ENCODE measurements around the gene SFI1.
"Not testable (repeated sequence)": the region's sequence is repeated elsewhere in the genome, so short reads cannot be mapped to it uniquely, and the experiment has no call there.

SFI1 gene

DNA sequence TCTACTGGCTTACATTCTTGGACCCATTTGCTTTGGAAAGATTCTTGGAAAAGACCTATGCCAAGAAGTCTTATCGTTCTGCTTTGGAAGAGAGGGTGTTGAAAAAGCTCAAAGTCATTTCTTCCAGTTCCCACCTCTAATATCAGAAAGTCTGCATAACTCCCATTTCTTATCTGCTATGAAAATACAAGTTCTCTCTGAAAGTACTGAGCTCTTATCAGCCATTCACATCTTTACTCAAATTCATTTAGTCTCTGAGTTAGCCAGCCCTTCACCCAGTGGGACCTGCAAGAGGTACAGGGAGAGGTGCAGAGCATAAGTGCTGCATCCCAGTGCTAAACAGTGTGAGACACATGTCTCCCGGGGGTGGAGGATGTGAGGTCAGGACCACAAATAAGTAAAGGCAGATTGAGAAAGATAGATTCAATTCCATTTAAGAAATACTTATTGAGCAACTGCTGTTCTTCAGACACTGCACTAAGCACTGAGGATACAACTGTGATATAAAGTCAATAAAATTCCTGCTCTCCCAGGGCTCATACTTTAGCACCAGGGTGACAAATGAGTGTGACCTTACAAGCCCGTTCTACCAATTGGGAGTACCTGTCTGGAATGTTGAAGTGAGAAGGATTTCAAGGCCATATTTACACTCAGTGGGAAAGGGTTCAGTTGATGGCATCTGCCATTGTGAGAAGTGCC, 89.0 kb downstream of the SFI1 start:
- peak in 1 of 2 donors; percentile 29 for DNase-seq (ENCODE audit: extremely low read depth in 1 of 2, low read depth in 1 of 2)

GRCh38 chr22:31586137-31586920, 90.0 kb downstream of the SFI1 start:
- DNase-seq (ENCODE audit: extremely low read depth in 1 of 2, low read depth in 1 of 2), result no peak

GRCh38 chr22:31588970-31589675, 92.8 kb downstream of the SFI1 start:
- DNase-seq (ENCODE audit: extremely low read depth in 1 of 2, low read depth in 1 of 2), result no peak

DNA sequence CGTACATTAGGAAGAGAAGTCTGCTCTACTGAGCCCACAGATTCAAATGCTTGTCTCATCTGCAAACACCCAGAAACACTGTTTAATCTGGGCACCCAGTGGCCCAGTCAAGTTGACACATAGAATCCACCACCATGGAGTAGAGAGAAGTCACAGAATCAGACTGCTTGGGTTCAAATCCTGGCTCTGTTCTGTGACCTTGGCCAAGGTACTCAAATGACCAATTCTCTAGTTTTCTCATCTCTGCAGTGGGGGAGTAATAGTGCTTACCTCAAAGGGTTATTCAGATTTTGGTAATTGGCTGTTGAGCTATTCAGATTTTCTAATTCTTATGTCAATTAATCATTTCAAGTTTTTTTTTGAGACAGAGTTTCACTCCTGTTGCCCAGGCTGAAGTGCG, 93.8 kb downstream of the SFI1 start:
- DNase-seq (ENCODE audit: extremely low read depth in 1 of 2, low read depth in 1 of 2), result not testable (repeated sequence)

DNA sequence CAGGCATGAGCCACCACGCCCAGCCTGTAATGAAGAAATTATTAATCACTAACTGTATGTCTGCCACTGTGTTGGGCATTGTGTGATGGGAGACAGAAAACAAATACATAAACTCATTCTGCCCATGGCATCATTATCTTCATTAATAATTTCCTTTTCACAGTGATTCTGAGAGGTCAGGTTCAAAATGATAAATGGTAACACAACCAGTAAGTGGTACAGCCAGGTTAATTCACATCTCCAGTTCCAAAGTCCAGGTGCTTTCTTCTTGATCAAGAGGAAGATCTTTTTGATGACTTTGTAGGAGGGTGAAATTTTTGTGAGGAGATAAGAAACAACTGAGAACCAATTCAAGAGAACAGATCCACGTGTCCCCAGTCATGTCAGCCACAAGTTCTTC, 98.9 kb downstream of the SFI1 start:
- DNase-seq (ENCODE audit: extremely low read depth in 1 of 2, low read depth in 1 of 2), result no peak

DNA sequence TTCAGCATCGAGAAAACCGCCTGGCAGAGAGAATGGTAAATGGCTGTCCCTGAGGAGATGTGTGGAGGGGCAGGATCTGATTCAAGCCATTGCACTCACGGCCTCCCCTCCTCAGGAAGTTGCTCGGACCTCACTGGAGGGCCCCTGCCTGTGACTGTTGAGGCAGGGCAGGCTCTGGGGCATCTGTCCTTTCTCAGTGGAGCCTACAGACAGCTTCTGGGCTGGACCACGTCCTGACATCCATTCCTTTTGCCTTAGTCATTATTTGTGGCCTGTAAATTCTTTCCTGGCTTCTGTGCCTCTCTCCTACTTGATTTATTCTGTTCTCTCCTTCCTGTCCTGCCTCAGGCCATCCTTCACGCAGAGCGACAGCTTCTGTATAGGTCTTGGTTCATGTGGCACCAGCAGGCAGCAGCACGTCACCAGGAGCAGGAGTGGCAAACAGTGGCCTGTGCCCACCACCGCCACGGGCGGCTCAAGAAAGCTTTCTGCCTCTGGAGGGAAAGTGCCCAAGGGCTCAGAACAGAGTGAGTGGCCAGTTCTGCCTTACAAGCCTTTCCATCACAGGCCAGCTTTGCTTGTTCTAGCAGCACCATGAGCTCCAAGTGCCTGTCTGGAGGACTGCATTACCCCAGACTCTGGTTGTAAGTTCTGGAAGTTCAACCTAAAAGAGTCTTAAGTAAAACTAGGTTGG, 106.1 kb downstream of the SFI1 start:
- no peak for DNase-seq (ENCODE audit: extremely low read depth in 1 of 2, low read depth in 1 of 2)

DNA sequence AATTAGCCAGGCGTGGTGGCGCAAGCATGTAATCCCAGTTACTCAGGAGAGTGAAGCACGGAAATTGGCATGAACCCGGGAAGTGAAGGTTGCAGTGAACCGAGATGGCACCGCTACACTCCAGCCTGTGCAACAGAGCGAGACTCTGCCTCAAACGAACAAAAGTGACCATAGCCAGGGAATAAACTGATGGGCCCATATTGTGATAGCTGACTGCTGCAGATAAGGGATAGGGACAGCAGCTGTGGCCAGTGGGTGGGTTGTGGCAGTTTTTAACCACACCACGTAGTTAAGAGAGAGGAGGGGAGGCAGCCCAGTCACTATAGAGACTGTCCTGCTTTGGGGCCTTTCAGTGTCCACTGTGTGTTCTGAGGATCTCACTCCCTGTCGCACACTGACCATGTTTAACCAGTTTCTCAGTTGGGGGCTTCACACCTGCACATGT, 106.8 kb downstream of the SFI1 start:
- no peak for DNase-seq (ENCODE audit: extremely low read depth in 1 of 2, low read depth in 1 of 2)

GRCh38 chr22:31603574-31603973, 107.2 kb downstream of the SFI1 start:
- DNase-seq (ENCODE audit: extremely low read depth in 1 of 2, low read depth in 1 of 2), result no peak

- DNase-seq (ENCODE audit: extremely low read depth in 1 of 2, low read depth in 1 of 2), result no peak
Measured at GRCh38 chr22:31604137-31604705, 107.9 kb downstream of the SFI1 start.

DNA sequence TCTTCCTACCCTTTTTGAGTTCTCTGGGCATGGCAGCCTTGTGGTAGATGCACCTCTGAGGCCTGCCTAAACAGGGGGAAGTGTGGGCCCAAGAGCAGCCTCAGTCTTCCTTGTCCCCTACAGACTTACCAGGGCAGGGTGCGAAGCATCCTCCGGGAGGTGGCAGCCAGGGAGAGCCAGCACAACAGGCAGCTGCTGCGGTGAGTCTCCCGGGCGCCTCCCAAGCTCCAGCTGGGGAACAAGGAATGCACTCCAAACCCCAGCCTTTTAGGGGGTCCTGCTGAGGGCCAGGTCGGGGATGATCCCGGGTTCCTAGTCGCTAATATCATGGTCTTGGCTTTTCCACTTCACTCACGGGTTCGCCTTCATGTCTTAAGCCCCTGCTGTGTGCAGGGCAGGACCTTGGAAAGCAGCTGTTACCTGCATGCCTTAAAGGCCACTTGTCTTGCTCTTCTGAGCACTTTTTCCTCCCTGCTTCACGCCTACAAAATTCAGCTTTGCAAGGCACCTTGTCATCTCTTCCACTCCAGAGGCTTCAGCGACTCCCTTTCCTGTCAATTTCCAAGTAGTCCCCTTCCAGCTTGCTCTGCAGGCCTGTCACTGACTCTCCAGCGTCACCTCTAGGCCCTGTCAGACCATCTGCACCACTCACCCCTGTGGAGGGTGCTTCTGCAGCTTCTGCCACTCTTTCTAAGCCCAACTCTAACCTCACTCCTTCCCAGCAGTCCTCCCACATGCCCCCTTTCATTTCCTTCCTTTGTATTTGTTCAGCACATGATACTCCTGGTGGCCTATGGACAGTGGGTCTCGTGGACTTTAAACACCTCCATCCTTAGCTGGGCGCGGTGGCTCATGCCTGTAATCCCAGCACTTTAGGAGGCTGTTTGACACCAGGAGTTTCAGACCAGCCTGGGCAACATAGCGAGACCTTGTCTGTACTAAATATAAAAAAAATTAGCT, 108.7 kb downstream of the SFI1 start:
- no peak for DNase-seq (ENCODE audit: extremely low read depth in 1 of 2, low read depth in 1 of 2)

DNA sequence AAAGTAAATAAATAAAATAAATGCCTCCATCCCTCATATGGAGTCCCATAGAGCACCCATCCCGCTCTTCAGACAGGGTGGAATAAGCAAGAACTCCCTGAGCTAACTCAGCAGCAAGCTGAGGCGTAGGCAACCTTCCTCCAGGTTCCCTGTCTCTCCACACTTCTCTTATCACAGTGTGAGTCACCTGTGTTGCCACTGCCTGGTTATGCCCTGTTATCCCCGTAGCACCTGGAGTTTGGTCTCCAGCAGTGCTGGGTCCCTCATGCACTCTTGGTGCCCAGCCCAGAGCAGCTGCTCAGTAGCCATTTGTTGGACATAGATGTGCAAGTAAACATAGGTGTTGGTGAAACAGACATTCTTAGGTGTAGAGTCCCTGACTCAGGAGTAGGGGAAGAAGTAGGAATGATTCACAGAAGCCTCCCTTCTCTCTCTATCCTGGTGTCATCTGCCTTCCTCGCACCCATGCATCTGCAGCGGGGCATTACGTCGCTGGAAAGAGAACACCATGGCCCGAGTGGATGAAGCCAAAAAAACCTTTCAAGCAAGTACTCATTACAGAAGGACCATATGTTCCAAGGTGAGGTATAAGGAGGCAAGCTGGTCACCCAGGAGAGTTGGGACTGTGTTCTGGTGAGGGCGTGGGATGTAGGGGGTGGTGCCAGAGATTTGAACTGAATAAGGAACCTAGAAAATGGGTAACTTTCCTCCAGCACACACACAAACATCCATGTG, 109.7 kb downstream of the SFI1 start:
- DNase-seq (ENCODE audit: extremely low read depth in 1 of 2, low read depth in 1 of 2), result no peak

GRCh38 chr22:31607696-31608095, 111.4 kb downstream of the SFI1 start:
- DNase-seq (ENCODE audit: extremely low read depth in 1 of 2, low read depth in 1 of 2), result no peak

DNA sequence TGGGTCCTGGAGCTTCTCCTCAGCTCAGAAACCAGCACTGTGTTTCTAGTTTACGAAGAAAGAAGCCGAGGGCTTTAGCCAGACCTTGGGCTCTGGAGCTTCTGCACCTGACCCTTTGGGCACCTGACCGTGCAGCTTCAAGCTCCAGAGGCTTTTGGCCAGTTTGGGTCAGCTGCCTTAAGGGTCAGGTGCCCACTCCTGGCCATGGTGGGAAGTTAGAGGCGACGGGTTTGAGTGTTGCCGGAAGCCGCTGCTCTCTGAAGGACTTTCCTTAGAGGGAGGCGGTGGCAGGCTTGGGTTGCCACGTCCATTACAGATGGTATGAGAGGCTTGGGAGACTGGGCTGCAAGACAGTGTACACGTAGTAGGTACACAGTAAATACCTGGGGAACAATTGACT, 113.4 kb downstream of the SFI1 start:
- no peak for DNase-seq (ENCODE audit: extremely low read depth in 1 of 2, low read depth in 1 of 2)

DNA sequence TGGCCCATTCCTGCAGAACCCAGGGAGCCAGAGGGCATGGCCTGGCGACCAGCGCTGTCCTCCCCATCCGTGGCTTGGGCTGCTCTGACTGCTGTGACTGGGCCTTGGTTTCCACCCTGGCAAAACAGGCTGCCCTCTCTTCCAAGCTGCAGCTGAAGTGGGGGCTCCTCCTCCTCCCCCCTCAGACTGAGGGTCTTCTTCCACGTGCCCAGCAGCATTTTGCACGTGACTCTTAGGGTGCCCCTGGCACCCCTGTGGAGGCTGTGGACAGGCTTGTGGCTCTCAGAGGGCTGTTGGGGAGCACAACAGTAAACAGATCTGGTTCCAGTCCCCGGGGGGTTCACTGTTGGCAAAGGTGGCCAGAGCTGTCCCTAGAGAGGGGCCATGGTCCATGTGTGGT, 114.3 kb downstream of the SFI1 start:
- no peak for DNase-seq (ENCODE audit: extremely low read depth in 1 of 2, low read depth in 1 of 2)

- no peak for DNase-seq (ENCODE audit: extremely low read depth in 1 of 2, low read depth in 1 of 2)
Measured at GRCh38 chr22:31611061-31611760, 114.9 kb downstream of the SFI1 start.

DNA sequence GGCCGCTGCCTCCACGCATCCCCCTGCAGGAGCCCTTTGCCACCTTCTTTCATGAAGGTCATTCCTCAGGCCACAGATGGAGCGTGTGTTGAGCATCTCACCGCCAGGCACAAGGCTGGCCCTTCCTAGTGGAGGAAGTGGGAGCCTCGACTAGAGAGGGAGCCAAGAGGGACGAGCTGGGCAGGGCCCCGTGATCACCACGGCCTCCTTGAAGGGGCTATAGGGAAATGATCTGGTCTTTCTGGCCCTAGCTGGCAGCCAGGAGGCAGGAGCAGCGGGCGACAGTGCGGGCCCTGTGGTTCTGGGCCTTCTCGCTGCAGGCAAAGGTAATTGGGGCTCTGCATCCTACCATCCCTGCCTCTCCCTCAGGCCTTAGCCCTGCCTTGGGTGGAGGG, 116.6 kb downstream of the SFI1 start:
- no peak for DNase-seq (ENCODE audit: extremely low read depth in 1 of 2, low read depth in 1 of 2)

GRCh38 chr22:31613286-31613903, 117.1 kb downstream of the SFI1 start:
- no peak for DNase-seq (ENCODE audit: extremely low read depth in 1 of 2, low read depth in 1 of 2)

DNA sequence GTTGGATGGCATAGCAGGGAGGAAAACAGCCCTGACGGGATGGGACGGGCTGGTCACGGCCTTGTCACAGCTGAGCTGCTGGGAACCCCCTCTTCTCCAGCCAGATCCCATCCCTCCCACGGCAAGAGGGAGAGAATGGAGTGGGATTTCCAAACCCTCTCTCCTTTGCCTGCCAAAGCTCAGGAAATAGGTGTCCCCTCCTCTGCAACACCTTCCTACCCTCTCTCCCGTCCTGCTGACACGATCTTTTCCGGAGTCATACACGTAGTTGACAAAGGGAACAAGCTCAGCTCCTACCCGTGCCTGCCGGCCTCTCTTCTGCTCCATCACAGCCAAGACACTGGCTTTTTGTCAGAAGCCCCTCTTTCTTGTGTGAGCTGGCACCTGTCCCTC, 117.6 kb downstream of the SFI1 start:
- no peak for DNase-seq (ENCODE audit: extremely low read depth in 1 of 2, low read depth in 1 of 2)
